GM19193 (cell line): Measurements from ENCODE around the gene LY9.
A peak's percentile ranks its signal among the peaks of the same experiment; 100 is the strongest.

ENCODE experiments used
- POLR2A ChIP-seq: IDR thresholded peaks from 4 replicates; pipeline ENCODE4 v1.6.1; 2011; ENCODE audit not compliant: insufficient read depth, insufficient read length; ENCODE audit errors: extremely low read depth

Gene LY9

GRCh38 chr1:160795951-160796383, at the start of gene LY9:
TSS of gene LY9 (plus strand) at chr1:160796174. CDS start at chr1:160796188, 14 bp downstream.
- peak; percentile 43 for TF ChIP-seq POLR2A

GRCh38 chr1:160746836-160747500, 49.0 kb upstream of the LY9 start:
- no peak for TF ChIP-seq POLR2A

- TF ChIP-seq POLR2A: no peak
These were observed 48.3 kb upstream of the LY9 start for GRCh38 chr1:160747717-160748116.

GRCh38 chr1:160748181-160748877, 47.6 kb upstream of the LY9 start:
- no peak for TF ChIP-seq POLR2A

- TF ChIP-seq POLR2A: no peak
These were observed 47.1 kb upstream of the LY9 start for GRCh38 chr1:160748878-160749269.

- peak; percentile 10 for TF ChIP-seq POLR2A
These were observed 45.4 kb upstream of the LY9 start for GRCh38 chr1:160750608-160751007.

- TF ChIP-seq POLR2A: no peak
These were observed 43.6 kb upstream of the LY9 start for GRCh38 chr1:160752406-160752805.

- TF ChIP-seq POLR2A: no peak
These were observed 43.0 kb upstream of the LY9 start for GRCh38 chr1:160752924-160753323.

- TF ChIP-seq POLR2A: no peak
These were observed 42.4 kb upstream of the LY9 start for GRCh38 chr1:160753594-160753993.

- TF ChIP-seq POLR2A: no peak
These were observed 40.5 kb upstream of the LY9 start for GRCh38 chr1:160755461-160755860.

GRCh38 chr1:160755911-160756848, 39.8 kb upstream of the LY9 start:
- TF ChIP-seq POLR2A: peak; percentile 48

- no peak for TF ChIP-seq POLR2A
These were observed 39.1 kb upstream of the LY9 start for GRCh38 chr1:160756849-160757201.

GRCh38 chr1:160758521-160758920, 37.5 kb upstream of the LY9 start:
- no peak for TF ChIP-seq POLR2A

GRCh38 chr1:160759740-160760139, 36.2 kb upstream of the LY9 start:
- no peak for TF ChIP-seq POLR2A

- no peak for TF ChIP-seq POLR2A
These were observed 34.9 kb upstream of the LY9 start for GRCh38 chr1:160761046-160761445.
